Measurements from ENCODE around the gene UFD1. TPM values are rescaled to one million over a fixed set of nuclear protein-coding genes. Genes with fewer than 3 reads are reported as not detected.
A peak's percentile ranks its signal among the peaks of the same experiment; 100 is the strongest.

UFD1 gene
- polyA plus RNA-seq, 1 experiment: 135 TPM

GRCh38 chr22:19466126-19466716 is 12.8 kb downstream of the UFD1 start:
- Histone ChIP-seq H3K4me3 (ENCODE audit: low read depth, low read length) (no peak overlapping the region), H3K36me3 (ENCODE audit: control insufficient read depth, insufficient read depth, low read length) (peaks cover 29% of the 10 kb centered on the region), H3K27me3 (ENCODE audit: control insufficient read depth, insufficient read depth, low read length) (no peaks in the 10 kb centered on the region)
- ChIA-PET CTCF (no interaction called here), POLR2A (no interaction called here)
- DNase-seq (ENCODE audit: low read depth): no peak
- TF ChIP-seq, protein P1, sequence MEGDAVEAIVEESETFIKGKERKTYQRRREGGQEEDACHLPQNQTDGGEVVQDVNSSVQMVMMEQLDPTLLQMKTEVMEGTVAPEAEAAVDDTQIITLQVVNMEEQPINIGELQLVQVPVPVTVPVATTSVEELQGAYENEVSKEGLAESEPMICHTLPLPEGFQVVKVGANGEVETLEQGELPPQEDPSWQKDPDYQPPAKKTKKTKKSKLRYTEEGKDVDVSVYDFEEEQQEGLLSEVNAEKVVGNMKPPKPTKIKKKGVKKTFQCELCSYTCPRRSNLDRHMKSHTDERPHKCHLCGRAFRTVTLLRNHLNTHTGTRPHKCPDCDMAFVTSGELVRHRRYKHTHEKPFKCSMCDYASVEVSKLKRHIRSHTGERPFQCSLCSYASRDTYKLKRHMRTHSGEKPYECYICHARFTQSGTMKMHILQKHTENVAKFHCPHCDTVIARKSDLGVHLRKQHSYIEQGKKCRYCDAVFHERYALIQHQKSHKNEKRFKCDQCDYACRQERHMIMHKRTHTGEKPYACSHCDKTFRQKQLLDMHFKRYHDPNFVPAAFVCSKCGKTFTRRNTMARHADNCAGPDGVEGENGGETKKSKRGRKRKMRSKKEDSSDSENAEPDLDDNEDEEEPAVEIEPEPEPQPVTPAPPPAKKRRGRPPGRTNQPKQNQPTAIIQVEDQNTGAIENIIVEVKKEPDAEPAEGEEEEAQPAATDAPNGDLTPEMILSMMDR (IDR thresholded peaks at IDR 0.05; ENCODE audit: insufficient read depth, low read depth, low read length): no peak

GRCh38 chr22:19464975-19465374 is 14.0 kb downstream of the UFD1 start:
- TF ChIP-seq, protein P1 (IDR thresholded peaks at IDR 0.05; ENCODE audit: insufficient read depth, low read depth, low read length): no peak
- ChIA-PET CTCF (interaction anchor here (1.9 to 2.8 kb wide), 3 partner anchors 9 to 165 kb away, joined by 8 to 18 read pairs (median 9); no protein-coding TSS in a partner anchor), POLR2A (no interaction called here)
- no peak overlapping the region for H3K4me3 ChIP-seq (ENCODE audit: low read depth, low read length)
- no peaks in the 10 kb centered on the region for H3K27me3 ChIP-seq (ENCODE audit: control insufficient read depth, insufficient read depth, low read length)
- peaks cover 21% of the 10 kb centered on the region for H3K36me3 ChIP-seq (ENCODE audit: control insufficient read depth, insufficient read depth, low read length)
- no peak for DNase-seq (ENCODE audit: low read depth)

DNA sequence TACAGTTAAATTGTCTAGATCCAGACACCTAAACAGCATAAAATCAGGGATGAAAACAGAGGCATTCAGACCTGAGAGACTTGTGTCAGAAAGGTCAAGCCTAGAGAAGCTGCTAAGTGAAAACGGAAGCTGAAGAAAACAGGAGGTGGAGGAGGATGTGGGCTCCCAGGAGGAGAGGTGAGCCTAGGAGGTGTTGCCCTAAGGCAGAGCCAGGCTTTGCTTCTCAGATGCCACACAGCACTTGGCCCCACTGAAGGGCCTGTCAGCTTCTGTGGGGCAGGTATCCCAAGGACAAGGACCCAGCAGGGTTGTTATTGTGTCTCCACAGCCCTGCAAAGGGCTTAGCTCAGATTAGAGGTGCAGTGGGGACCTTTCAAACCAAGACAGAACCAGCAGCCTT is 14.4 kb downstream of the UFD1 start:
- POLR2A ChIA-PET: interaction anchor here (0.6 kb wide), 1 partner anchor 20 kb away, joined by 3 read pairs; no protein-coding TSS in a partner anchor
- TF ChIP-seq, protein P1 (IDR thresholded peaks at IDR 0.05; ENCODE audit: insufficient read depth, low read depth, low read length): no peak
- no peak for DNase-seq (ENCODE audit: low read depth)
- H3K27me3 ChIP-seq (ENCODE audit: control insufficient read depth, insufficient read depth, low read length): no peaks in the 10 kb centered on the region
- H3K4me3 ChIP-seq (ENCODE audit: low read depth, low read length): no peak overlapping the region
- CTCF ChIA-PET: interaction anchor here (0.6 to 2.8 kb wide), 4 partner anchors 9 to 393 kb away, joined by 3 to 18 read pairs (median 8); no protein-coding TSS in a partner anchor
- H3K36me3 ChIP-seq (ENCODE audit: control insufficient read depth, insufficient read depth, low read length): peaks cover 18% of the 10 kb centered on the region

DNA sequence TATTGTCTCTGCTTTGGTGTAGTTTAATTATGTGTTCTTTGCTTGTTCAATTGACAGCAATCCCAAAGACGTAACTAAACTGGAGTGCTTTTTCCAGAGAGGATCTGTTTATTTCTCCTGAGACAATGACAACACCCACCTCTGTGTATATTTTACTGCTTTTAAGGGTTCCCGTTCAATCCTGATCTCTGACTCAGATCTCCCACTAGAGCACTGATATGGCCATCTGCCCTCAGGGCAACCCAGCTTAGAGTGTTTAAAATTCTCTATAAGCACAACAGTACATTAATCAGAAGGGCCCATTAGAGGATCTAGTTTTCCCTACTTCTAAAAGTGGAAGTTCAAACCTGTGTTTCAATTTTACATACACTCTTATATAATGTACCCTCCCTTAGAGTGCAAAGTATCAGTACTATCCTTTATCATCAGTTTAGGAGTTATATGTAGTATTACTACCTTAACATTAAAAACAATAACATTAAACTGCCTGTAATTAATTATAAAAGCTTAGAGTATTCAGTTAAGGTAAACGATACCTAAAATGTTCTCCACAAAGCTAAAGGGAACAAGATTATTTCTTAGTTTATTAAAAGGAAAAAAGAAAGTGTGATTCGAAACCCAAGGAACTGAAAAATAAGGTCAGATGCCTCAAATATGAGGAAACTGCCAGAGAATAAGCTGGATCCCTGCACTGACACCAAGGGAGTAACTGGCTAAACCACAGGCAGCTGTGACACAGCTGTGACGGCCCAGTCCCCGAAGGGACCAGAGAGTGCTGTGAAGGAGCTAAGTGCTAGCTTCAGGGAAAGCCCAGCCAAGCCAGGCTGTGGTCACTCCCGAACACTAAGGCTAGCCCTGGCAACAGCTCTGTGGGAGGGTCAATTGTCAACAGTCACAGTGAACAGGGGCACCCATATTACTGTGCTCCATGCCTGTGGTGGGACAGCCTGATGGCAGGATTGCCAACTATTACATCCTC is 15.2 kb downstream of the UFD1 start:
- Histone ChIP-seq H3K4me3 (ENCODE audit: low read depth, low read length) (no peak overlapping the region), H3K27me3 (ENCODE audit: control insufficient read depth, insufficient read depth, low read length) (no peaks in the 10 kb centered on the region), H3K36me3 (ENCODE audit: control insufficient read depth, insufficient read depth, low read length) (peaks cover 15% of the 10 kb centered on the region)
- TF ChIP-seq, protein P1 (IDR thresholded peaks at IDR 0.05; ENCODE audit: insufficient read depth, low read depth, low read length): no peak
- ChIA-PET CTCF (interaction anchor here (0.6 to 2.8 kb wide), 4 partner anchors 10 to 393 kb away, joined by 3 to 18 read pairs (median 8); no protein-coding TSS in a partner anchor), POLR2A (interaction anchor here (0.6 kb wide), 1 partner anchor 19 kb away, joined by 3 read pairs; no protein-coding TSS in a partner anchor)
- peak; percentile 58 for DNase-seq (ENCODE audit: low read depth)

GRCh38 chr22:19463008-19463407 is 16.0 kb downstream of the UFD1 start:
- CTCF ChIA-PET: interaction anchor here (1.9 to 2.8 kb wide), 3 partner anchors 11 to 167 kb away, joined by 8 to 18 read pairs (median 9); no protein-coding TSS in a partner anchor
- TF ChIP-seq, protein P1 (IDR thresholded peaks at IDR 0.05; ENCODE audit: insufficient read depth, low read depth, low read length): no peak
- POLR2A ChIA-PET: no interaction called here

More at GRCh38 chr22:19463008-19463407, 16.0 kb downstream of the UFD1 start:
- peaks cover 16% of the 10 kb centered on the region for H3K36me3 ChIP-seq (ENCODE audit: control insufficient read depth, insufficient read depth, low read length)
- no peak overlapping the region for H3K4me3 ChIP-seq (ENCODE audit: low read depth, low read length)
- H3K27me3 ChIP-seq (ENCODE audit: control insufficient read depth, insufficient read depth, low read length): no peaks in the 10 kb centered on the region
- DNase-seq (ENCODE audit: low read depth): no peak
